Gastrocnemius medialis (tissue), 4 donors: ENCODE data around the gene LRRC15. TPM values are rescaled to one million over a fixed set of nuclear protein-coding genes. Genes with fewer than 3 reads are reported as not detected.

Experiments used
- ATAC-seq, 2 donors: fragments of 150-250 bp; one replicate each; pipeline ENCODE4 v1.9.1; 2016
- DNase-seq, 2 donors: peaks; one replicate each; pipeline ENCODE4 v3.0.0-alpha.2; 2019
- H3K27ac ChIP-seq, 4 donors: fragments of 200-600 bp; sonication (generic); 1 replicate in 1 of 4; 2 replicates in 3 of 4; pipeline ENCODE4 v1.5.1; 2016 to 2018; ENCODE audit warnings: mild to moderate bottlenecking in 2 of 4, moderate library complexity in 1 of 4
- H3K27me3 ChIP-seq, 3 donors: fragments of 200-600 bp; sonication (generic) in 2 of 3; 1 replicate in 1 of 3; 2 replicates in 2 of 3; pipeline versions ENCODE4 v1.5.1 to v1.6.0; 2016 to 2019; ENCODE audit warnings: mild to moderate bottlenecking in 1 of 3, moderate library complexity in 1 of 3
- H3K36me3 ChIP-seq, 2 donors: fragments of 200-600 bp; sonication (generic) in 1 of 2; one replicate each; pipeline ENCODE4 v1.5.1; 2017 to 2018
- H3K4me1 ChIP-seq, 2 donors: fragments of 200-600 bp; sonication (generic) in 1 of 2; one replicate each; pipeline ENCODE4 v1.5.1; 2016 to 2017; ENCODE audit warnings: mild to moderate bottlenecking in 2 of 2
- H3K4me3 ChIP-seq, 4 donors: fragments of 200-600 bp; sonication (generic) in 3 of 4; 1 replicate in 1 of 4; 2 replicates in 3 of 4; pipeline ENCODE4 v1.5.1; 2016 to 2019; ENCODE audit warnings: mild to moderate bottlenecking in 2 of 4
- H3K9me3 ChIP-seq, 3 donors: fragments of 200-600 bp; sonication (generic) in 2 of 3; 1 replicate in 1 of 3; 2 replicates in 2 of 3; pipeline ENCODE4 v1.5.1; 2016 to 2019
- CTCF ChIP-seq, 5 experiments: fragments of 450-650 bp in 3 of 5; fragments of 200-600 bp in 2 of 5; sonication (generic) in 2 of 5; IDR thresholded peaks in 4 of 5; conservative IDR thresholded peaks in 1 of 5; 1 replicate in 4 of 5; 2 replicates in 1 of 5; pipeline ENCODE4 v1.5.1; 2016 to 2019; ENCODE audit warnings: antibody characterized with exemption in 5 of 5, mild to moderate bottlenecking in 3 of 5, moderate library complexity in 3 of 5
- POLR2A ChIP-seq, 2 donors: fragments of 450-650 bp; IDR thresholded peaks; one replicate each; pipeline ENCODE4 v1.6.1; 2017; ENCODE audit warnings: antibody characterized with exemption in 2 of 2, mild to moderate bottlenecking in 2 of 2, moderate library complexity in 2 of 2
- in situ Hi-C, 4 donors: fragments of 200-750 bp; cut with MboI; loops; one replicate each; pipeline versions ENCODE4 v1.15.0 to v1.8.0; 2017; ENCODE audit warnings: low sequenced_read_pairs in 4 of 4
- intact Hi-C: fragments of 100-400 bp; cut with DNase I; formaldehyde crosslinking; loops from one replicate; pipeline ENCODE4 v1.15.1; 2023; ENCODE audit warnings: low total_unique reads
- total RNA-seq, 4 donors: library from RNA; depleted of rRNA; stranded (reverse); fragments of >200 nt; gene quantifications; one replicate each; pipeline versions ENCODE4 v1.1.0 to v1.2.3, GENCODE V29; 2016

Gene LRRC15
- total RNA-seq, 4 donors from 2014 or later, result 0.05 TPM; not detected in 3

GRCh38 chr3:194311000-194311399 lies 58.5 kb downstream of the LRRC15 start:
- Histone ChIP-seq H3K27me3 (peaks cover 20 to 26% (median 20%) of the 10 kb centered on the region in 3 donors), H3K9me3 (no peaks in the 10 kb centered on the region), H3K27ac (no peak overlapping the region), H3K4me3 (no peak overlapping the region), H3K36me3 (no peaks in the 10 kb centered on the region), H3K4me1 (peaks cover 9% of the 10 kb centered on the region in 2 donors)
- DNase-seq (no peak), ATAC-seq (no peak)
- in situ Hi-C loops, result loop anchor here in 3 of 4 donors (10.0 kb wide), 3 partner anchors 156 to 236 kb away; no protein-coding TSS in a partner anchor
- intact Hi-C loops, result no loop called here
- TF ChIP-seq CTCF (IDR thresholded peaks at IDR 0.05 in 4 of 5, conservative IDR thresholded peaks at IDR 0.05 in 1 of 5) (no peak), POLR2A (IDR thresholded peaks at IDR 0.05) (no peak)

GRCh38 chr3:194310060-194310835 lies 59.3 kb downstream of the LRRC15 start:
- Histone ChIP-seq H3K4me3 (no peak overlapping the region), H3K27ac (no peak overlapping the region), H3K27me3 (peaks cover 20 to 23% (median 20%) of the 10 kb centered on the region in 3 donors), H3K9me3 (no peaks in the 10 kb centered on the region), H3K4me1 (peaks cover 3 to 6% of the 10 kb centered on the region in 2 donors), H3K36me3 (no peaks in the 10 kb centered on the region)
- ATAC-seq, result no peak
- TF ChIP-seq POLR2A (IDR thresholded peaks at IDR 0.05), result no peak
- no peak for TF ChIP-seq CTCF (IDR thresholded peaks at IDR 0.05 in 4 of 5, conservative IDR thresholded peaks at IDR 0.05 in 1 of 5)
- in situ Hi-C loops, result loop anchor here in 3 of 4 donors (10.0 kb wide), 3 partner anchors 155 to 235 kb away; no protein-coding TSS in a partner anchor
- intact Hi-C loops, result no loop called here
- no peak for DNase-seq

GRCh38 chr3:194308601-194309449 lies 60.7 kb downstream of the LRRC15 start:
- intact Hi-C loops, result no loop called here
- in situ Hi-C loops, result no loop called here
- DNase-seq (no peak), ATAC-seq (no peak)
- Histone ChIP-seq H3K27ac (no peak overlapping the region), H3K36me3 (no peaks in the 10 kb centered on the region), H3K4me3 (no peak overlapping the region), H3K9me3 (no peaks in the 10 kb centered on the region), H3K27me3 (peaks cover 10 to 17% (median 15%) of the 10 kb centered on the region in 3 donors), H3K4me1 (peaks cover 0 to 4% of the 10 kb centered on the region in 2 donors)
- TF ChIP-seq CTCF (IDR thresholded peaks at IDR 0.05 in 4 of 5, conservative IDR thresholded peaks at IDR 0.05 in 1 of 5), result no peak
- TF ChIP-seq POLR2A (IDR thresholded peaks at IDR 0.05), result no peak

- in situ Hi-C loops (no loop called here), intact Hi-C loops (no loop called here)
- Histone ChIP-seq H3K4me1 (peaks cover 0 to 4% of the 10 kb centered on the region in 2 donors), H3K27me3 (peaks cover 2 to 8% (median 6%) of the 10 kb centered on the region in 3 donors), H3K36me3 (no peaks in the 10 kb centered on the region), H3K4me3 (no peak overlapping the region), H3K27ac (no peak overlapping the region), H3K9me3 (no peaks in the 10 kb centered on the region)
- ATAC-seq (no peak), DNase-seq (no peak)
- TF ChIP-seq POLR2A (IDR thresholded peaks at IDR 0.05) (no peak), CTCF (IDR thresholded peaks at IDR 0.05 in 4 of 5, conservative IDR thresholded peaks at IDR 0.05 in 1 of 5) (no peak)
Measured at GRCh38 chr3:194307849-194308248, 61.7 kb downstream of the LRRC15 start.
